Measurements from ENCODE around the gene CARMIL3.
A peak's percentile ranks its signal among the peaks of the same experiment; 100 is the strongest.

Gene CARMIL3

DNA sequence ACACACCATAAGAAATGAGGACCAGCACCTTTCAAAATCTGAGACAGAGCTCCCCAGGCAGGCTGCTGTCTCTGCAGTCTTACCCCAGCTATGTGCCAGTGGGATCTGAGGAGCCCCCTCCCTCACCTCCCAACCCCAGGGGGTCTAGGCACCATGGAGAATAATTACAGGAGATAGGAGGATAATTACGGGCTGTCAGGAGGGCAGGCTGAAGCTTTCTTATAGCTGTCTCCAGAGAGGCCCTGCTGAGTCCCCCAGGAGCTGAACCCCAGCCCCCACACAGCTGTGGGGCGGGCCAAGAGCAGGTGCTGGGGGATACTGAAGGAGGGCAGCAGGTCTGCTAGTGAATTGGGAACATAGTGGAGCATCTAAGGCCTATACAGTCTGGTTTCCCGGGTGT, 26.3 kb downstream of the CARMIL3 start:
- DNase-seq (ENCODE audit: low read depth) = no peak

DNA sequence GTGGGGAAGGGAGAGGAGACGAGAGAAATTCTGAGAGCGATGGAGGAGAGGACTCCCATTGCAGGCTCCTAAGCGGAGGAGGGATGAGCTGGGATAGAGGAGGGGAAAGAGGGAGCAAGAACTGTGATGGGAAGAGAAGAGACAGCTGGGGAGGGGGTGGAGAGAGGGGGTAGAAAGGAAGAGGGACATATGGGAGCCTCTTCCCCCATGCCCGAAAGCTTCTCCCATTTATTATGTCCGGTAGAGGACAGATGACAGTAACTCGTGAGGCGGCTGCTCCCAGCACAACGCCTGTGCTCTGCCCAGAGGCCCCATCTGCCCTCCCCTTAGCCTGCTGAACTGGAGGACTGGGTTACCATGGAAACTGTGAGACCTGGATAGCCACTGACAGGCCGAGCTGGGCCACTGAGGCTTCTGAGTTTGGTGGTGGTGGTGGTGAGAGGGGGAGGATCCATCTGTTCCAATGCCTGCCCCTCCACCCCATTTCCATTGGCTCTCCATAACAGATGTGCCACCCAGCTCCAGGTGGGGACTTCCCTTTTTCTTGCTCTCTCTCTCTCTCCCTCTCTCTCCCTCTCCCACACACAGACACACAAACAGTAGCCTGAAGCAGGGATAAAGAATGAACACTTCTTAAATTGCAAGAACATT, 27.8 kb downstream of the CARMIL3 start:
- no peak for DNase-seq (ENCODE audit: low read depth)

DNA sequence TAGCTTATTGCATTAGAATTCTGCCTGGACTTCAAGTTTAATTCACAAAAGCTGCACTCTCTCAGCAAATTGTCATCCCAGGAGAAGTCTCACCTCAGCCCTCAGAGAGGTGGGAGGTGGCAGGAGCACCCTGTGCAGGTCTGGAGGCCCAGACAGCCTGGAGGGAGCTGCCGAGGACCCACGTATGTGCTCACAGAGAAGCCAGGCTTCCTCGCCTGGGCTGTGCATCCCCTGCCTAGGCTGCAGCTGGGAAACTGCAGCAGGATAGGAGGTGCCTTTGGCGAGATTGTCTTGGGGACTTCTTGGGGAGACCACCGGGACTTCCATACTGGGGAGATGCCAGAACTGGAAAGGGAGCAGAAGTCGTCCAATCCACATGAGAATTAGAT, 28.3 kb downstream of the CARMIL3 start:
- DNase-seq (ENCODE audit: low read depth) = no peak

DNA sequence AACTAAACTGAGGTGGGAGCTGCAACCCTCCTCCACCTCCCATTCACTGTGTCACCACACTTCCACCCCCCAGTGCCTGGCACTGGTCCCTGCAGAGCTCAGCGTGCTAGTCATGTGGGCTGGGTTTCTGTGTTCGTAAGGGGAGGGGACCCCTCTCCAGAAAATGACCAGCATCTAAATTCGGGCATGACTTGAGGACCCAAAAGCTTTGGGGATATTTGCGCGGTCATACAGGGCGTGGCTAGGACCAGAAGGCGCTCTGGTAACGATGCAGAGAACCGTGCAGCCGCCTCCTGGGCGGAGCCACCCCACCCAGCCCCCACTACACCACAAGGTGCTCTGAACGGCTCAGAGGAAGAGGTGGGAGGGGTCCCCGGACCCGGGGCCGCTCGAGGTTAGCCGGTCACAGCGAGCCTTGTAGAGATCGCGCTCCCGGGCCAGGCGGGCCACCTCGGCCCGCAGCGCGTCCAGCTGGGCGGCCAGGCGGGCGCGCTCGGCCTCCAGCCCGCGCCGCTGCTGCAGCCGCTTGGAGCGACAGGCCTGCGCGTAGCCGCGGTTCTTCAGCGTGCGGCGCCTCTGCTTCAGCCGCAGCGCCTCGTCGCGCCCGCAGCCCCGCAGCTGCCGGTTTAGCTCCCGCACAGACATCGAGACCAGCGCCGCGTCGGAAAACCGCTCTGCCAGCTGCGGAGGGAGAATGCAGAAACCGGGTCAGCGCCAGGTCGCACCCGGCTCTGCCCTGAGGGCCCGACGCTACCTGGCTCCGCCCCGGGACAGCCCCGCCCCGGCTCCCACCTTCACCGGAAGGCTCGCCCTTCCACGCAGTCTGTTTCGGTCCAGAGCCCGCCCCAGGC, 29.3 kb downstream of the CARMIL3 start:
- DNase-seq (ENCODE audit: low read depth) = peak; percentile 43

- no peak for DNase-seq (ENCODE audit: low read depth)
These were observed 30.0 kb downstream of the CARMIL3 start for GRCh38 chr14:24081739-24082211.

- DNase-seq (ENCODE audit: low read depth) = no peak
These were observed 30.7 kb downstream of the CARMIL3 start for GRCh38 chr14:24082411-24083080.

DNA sequence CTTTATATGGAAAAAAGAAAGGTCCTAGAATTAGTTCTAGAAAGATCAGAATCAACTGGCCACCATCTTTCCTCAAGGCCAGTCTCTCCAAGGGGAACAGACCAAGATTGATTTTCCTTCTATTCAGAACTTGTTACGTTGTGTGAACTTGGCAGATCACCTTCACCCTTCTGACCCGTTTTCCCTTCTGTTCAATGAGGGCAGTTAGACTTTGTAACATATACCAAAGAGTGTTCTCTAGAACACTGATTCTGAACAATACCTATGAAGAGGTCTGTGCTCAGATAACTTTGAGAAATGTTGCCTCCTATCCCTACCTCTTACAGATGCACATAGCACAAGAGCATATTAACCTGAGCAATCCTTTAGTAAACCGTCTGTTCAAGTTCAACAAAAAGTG, 31.7 kb downstream of the CARMIL3 start:
- DNase-seq (ENCODE audit: low read depth) = no peak

DNA sequence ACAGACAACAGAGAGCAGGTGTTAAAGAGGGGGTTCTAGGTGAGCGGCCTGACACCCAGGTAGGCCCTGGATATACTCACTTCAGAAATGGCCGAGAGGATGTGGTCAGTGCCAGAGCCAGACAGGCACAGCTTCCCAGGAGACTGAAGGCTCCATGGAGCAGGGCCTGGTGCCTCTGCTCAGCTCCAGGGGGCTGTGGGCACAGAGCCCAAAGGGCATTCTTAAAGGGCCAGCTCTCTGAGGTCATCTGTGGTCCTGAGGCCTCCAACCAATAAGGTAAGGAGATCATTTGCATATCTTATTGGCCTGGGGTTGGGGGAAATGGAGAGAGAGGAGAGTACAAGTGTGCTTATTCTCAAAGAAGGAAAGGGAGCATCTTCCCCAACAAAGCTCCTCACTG, 32.6 kb downstream of the CARMIL3 start:
- DNase-seq (ENCODE audit: low read depth) = no peak

DNA sequence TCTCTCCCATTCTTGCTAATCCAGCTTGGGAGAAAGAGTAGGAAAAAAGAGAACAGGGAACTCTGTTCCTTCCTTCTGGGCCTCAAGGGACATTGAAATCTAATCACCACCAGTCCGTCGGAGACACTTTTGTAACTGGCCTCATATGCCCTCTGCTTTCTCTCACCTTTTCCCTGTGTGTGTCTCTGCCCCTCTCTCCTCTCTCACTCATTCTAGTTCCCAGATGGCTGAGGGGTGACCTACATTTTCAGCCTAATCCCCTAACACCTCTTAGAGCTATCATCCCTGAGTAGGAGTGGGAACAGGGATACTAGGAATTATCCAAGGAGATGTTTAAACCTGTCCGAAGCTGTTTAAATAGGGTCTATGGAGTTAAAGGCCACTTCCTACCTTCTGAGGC, 33.4 kb downstream of the CARMIL3 start:
- no peak for DNase-seq (ENCODE audit: low read depth)

- DNase-seq (ENCODE audit: low read depth) = no peak
These were observed 34.6 kb downstream of the CARMIL3 start for GRCh38 chr14:24086193-24086955.

- no peak for DNase-seq (ENCODE audit: low read depth)
These were observed 35.2 kb downstream of the CARMIL3 start for GRCh38 chr14:24087004-24087403.

GRCh38 chr14:24088095-24088494, 36.3 kb downstream of the CARMIL3 start:
- DNase-seq (ENCODE audit: low read depth) = no peak

GRCh38 chr14:24089890-24090289, 38.1 kb downstream of the CARMIL3 start:
- no peak for DNase-seq (ENCODE audit: low read depth)

GRCh38 chr14:24092110-24092504, 40.3 kb downstream of the CARMIL3 start:
- DNase-seq (ENCODE audit: low read depth) = no peak

DNA sequence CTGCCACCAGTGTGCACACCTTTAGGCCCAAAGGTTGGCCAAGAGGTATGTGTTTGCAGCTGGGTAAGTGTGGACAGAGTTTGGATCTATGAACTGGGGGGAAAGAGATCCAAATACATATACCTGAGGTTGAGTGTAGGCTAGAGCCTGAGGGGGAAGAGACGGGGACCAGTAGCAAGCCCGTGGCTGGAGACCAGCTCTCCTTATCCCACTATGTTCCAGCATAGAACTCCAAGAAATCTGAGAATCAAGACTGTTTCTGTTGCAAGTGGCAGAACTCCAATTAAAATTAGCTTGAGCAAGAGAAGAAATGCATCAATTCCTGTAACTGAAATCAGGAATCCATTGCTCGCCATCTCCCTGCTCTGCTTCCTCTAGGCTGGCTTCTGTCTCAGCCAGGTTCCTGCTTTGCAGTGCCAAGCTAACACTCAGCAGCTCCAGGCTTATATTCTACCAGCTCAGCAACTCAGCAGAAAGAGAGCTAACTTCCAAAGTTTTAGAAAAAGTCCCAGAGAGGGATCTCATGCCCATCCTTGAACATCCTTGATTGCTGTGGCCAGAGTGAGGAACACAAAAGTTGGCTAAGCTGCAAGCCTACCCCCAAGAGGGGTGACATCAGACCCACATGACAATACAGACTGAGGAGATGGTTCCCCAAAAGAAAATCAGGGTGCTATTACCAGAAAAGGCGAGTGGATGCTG, 40.8 kb downstream of the CARMIL3 start:
- DNase-seq (ENCODE audit: low read depth) = no peak

GRCh38 chr14:24093207-24093900, 41.5 kb downstream of the CARMIL3 start:
- DNase-seq (ENCODE audit: low read depth) = no peak

DNA sequence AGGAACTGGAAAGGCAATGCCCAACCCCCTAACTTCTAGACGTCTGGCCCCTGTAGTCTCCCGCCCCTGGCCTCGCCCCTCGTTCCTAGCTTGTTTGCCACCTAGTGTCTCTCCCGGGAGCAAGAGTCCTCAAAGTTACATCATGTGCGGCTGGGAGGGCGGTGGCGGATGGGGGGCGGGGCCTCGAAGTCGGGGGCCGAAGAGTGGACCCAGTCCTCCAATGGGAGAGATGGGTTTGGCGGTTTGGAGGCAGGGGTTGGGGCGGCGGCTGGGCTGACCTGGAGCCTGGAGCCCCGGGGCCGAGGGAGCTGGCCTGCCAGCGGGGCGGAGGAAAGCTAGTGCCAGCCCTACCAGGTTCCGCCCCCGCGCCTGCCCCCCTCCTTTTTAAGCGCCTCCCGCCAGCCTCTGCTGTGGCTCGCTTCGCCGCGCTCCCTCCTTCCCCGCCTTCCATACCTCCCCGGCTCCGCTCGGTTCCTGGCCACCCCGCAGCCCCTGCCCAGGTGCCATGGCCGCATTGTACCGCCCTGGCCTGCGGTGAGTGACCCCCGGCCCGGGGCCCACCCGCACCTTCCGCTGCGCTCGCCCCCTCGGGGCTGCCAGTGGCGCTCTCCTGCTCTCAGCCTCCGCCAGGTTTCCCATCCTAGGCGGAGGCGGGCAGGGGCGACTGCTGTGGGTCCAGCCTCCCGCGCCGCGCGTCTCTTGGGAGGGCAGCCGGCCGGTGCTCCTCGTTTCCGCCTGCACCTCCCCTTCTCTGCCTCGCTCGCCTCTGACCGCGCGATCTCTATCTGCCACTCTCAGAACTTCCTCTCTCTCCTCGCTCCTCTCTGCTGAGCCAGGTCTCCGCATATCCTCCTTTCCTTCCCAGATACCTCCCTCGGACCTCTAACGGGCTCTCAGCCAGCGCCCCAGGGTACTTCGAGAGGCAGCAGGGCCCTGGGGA, 42.4 kb downstream of the CARMIL3 start, which contains the start of gene PCK2:
TSS of gene PCK2 (plus strand) at position 411 of the 940 bp plus-strand sequence. CDS start at position 506, 95 bp downstream.
- peak; percentile 50 for DNase-seq (ENCODE audit: low read depth)

DNA sequence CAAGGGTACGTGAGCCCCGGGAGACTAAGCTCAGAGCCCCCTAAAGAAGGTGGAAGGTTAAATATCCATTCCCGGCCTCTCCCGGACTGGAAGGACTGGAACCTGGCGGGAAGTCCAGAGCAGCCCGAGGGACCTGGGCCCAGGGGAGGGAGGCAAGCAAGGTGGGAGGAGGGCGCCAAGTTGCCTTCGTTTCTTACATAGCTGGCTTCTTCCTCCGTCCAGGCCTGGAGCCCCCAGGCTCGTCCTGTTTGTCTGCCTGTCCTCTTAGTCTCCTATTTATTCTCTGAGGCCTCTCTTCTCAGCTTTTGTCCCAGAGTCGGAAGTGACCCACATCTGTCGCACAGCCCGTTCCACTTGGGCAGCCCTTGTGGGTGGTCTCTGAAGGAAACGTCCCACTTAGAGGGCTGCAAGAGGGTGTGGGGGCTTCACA, 43.0 kb downstream of the CARMIL3 start:
- no peak for DNase-seq (ENCODE audit: low read depth)

GRCh38 chr14:24095271-24096068, 43.7 kb downstream of the CARMIL3 start:
- no peak for DNase-seq (ENCODE audit: low read depth)

Data from stimulated activated CD8-positive, alpha-beta memory T cell treated with anti-CD3 and anti-CD28 coated beads, Interleukin-12 subunit alpha, Interleukin-12 subunit beta, amount 100 ng/mL, for 1 hour (primary cell).